SK-N-SH treated with all-trans-retinoic acid at 6 μM for 48 hours (cell line): Measurements from ENCODE around the gene OR8B8.

Experiments
- ARNTL ChIP-seq: fragments of 450-650 bp; formaldehyde crosslinking; IDR thresholded peaks from 2 replicates; pipeline ENCODE4 v1.5.0; 2020; ENCODE audit warnings: low read depth, mild to moderate bottlenecking, moderate library complexity, borderline replicate concordance
- CSDC2 ChIP-seq: fragments of 250-450 bp; sonication (Bioruptor Pico); IDR thresholded peaks from 2 replicates; pipeline ENCODE4 v1.5.0; 2020; ENCODE audit warnings: mild to moderate bottlenecking, moderate library complexity
- ESRRG ChIP-seq: fragments of 250-450 bp; sonication (Bioruptor Pico); IDR thresholded peaks from 2 replicates; pipeline ENCODE4 v1.6.1; 2021; ENCODE audit warnings: mild to moderate bottlenecking
- OSR1 ChIP-seq: fragments of 250-450 bp; sonication (Bioruptor Pico); IDR thresholded peaks from 2 replicates; pipeline ENCODE4 v1.8.0; 2022; ENCODE audit warnings: moderate library complexity, mild to moderate bottlenecking, inconsistent platforms
- SNAI2 ChIP-seq: fragments of 250-450 bp; sonication (Bioruptor Pico); IDR thresholded peaks from 2 replicates; pipeline ENCODE4 v1.5.0; 2020; ENCODE audit warnings: mild to moderate bottlenecking, moderate library complexity
- ZFP3 ChIP-seq: fragments of 250-450 bp; sonication (Bioruptor Pico); IDR thresholded peaks from 2 replicates; pipeline ENCODE4 v1.5.0; 2020; ENCODE audit warnings: mild to moderate bottlenecking, moderate library complexity
- ZFP30 ChIP-seq: fragments of 450-650 bp; formaldehyde crosslinking; IDR thresholded peaks from 2 replicates; pipeline ENCODE4 v1.5.0; 2022; ENCODE audit warnings: mild to moderate bottlenecking, moderate library complexity
- TF ChIP-seq, protein P1 (sequence below): fragments of 250-450 bp; sonication (Bioruptor Pico); IDR thresholded peaks from 2 replicates; pipeline ENCODE4 v1.8.0; 2021; ENCODE audit warnings: low read depth, mild to moderate bottlenecking, moderate library complexity, borderline replicate concordance

DNA sequence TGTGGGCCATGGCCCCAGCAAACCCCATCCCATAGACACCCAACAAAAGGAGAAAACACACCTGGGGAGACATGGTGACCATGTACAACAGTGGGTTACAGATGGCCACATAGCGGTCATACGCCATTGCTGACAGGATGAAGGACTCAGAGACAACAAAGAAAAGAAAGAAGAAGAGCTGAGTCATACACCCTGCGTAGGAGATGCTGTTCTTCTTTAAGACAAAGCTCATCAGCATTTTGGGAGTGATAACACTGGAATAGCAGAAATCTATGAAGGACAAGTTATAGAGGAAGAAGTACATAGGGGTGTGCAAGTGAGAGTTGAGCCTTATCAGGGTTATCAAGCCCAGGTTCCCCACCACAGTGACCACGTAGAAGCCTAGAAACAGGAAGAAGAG is 4.9 kb downstream of the OR8B8 start:
- TF ChIP-seq ARNTL (CRISPR knock-in tag) (no peak), OSR1 (no peak), SNAI2 (CRISPR knock-in tag) (no peak), ZFP30 (no peak), ESRRG (CRISPR knock-in tag) (no peak), ZFP3 (CRISPR knock-in tag) (no peak), CSDC2 (CRISPR knock-in tag) (no peak)
- TF ChIP-seq, protein P1, sequence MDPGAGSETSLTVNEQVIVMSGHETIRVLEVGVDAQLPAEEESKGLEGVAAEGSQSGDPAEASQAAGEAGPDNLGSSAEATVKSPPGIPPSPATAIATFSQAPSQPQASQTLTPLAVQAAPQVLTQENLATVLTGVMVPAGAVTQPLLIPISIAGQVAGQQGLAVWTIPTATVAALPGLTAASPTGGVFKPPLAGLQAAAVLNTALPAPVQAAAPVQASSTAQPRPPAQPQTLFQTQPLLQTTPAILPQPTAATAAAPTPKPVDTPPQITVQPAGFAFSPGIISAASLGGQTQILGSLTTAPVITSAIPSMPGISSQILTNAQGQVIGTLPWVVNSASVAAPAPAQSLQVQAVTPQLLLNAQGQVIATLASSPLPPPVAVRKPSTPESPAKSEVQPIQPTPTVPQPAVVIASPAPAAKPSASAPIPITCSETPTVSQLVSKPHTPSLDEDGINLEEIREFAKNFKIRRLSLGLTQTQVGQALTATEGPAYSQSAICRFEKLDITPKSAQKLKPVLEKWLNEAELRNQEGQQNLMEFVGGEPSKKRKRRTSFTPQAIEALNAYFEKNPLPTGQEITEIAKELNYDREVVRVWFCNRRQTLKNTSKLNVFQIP: no peak
